Activated B cell treated with CpG ODN at 0.5 μM for 24 hours (primary cell): Measurements from ENCODE around the gene AGBL1. TPM values are rescaled to one million over a fixed set of nuclear protein-coding genes. Genes with fewer than 3 reads are reported as not detected.

Source experiments
- ATAC-seq: fragments of 200-7000 bp; cut with Tn5 transposase; one replicate; pipeline ENCODE4 v1.10.0; 2021; ENCODE audit warnings: low read depth, mild to moderate bottlenecking, moderate library complexity
- CTCF ChIA-PET: fragments of 350-600 bp; sonication (Branson Sonifier 250); formaldehyde crosslinking; loops from one replicate; lab custom pipeline; 2021; ENCODE audit warnings: antibody characterized with exemption; lab: Charles Lee
- POLR2A ChIA-PET: fragments of 350-600 bp; sonication (Branson Sonifier 250); formaldehyde crosslinking; loops from one replicate; lab custom pipeline; 2021; ENCODE audit warnings: antibody characterized with exemption; lab: Charles Lee
- DNase-seq: peaks from one replicate; pipeline ENCODE4 v3.0.0; 2022
- H3K27ac Mint-ChIP-seq: one replicate; pipeline ENCODE4 v1.8.0; 2020; ENCODE audit warnings: mixed read lengths
- H3K27me3 Mint-ChIP-seq: one replicate; pipeline ENCODE4 v1.8.0; 2021; ENCODE audit warnings: mixed read lengths
- H3K36me3 Mint-ChIP-seq: one replicate; pipeline ENCODE4 v1.8.0; 2021; ENCODE audit warnings: low read depth, mixed read lengths
- H3K4me1 Mint-ChIP-seq: one replicate; pipeline ENCODE4 v1.8.0; 2021; ENCODE audit warnings: mixed read lengths
- H3K4me3 Mint-ChIP-seq: one replicate; pipeline ENCODE4 v1.8.0; 2020; ENCODE audit warnings: mild to moderate bottlenecking, mixed read lengths
- H3K9me3 Mint-ChIP-seq: one replicate; pipeline ENCODE4 v1.8.0; 2020; ENCODE audit warnings: mixed read lengths
- intact Hi-C: fragments of 100-400 bp; cut with micrococcal nuclease; formaldehyde crosslinking; loops from one replicate; pipeline ENCODE4 v1.15.1; 2024
- total RNA-seq: library from RNA; stranded (reverse); gene quantifications from 2 replicates; pipeline ENCODE4 v1.2.3, GENCODE V29; 2022
- TF ChIP-seq, protein P1 (sequence below): fragments of 200-600 bp; IDR thresholded peaks from one replicate; pipeline ENCODE4 v1.8.0; 2022; ENCODE audit warnings: antibody characterized with exemption, mild to moderate bottlenecking

AGBL1 gene
- total RNA-seq, 1 donor from 2014 or later = not detected

DNA sequence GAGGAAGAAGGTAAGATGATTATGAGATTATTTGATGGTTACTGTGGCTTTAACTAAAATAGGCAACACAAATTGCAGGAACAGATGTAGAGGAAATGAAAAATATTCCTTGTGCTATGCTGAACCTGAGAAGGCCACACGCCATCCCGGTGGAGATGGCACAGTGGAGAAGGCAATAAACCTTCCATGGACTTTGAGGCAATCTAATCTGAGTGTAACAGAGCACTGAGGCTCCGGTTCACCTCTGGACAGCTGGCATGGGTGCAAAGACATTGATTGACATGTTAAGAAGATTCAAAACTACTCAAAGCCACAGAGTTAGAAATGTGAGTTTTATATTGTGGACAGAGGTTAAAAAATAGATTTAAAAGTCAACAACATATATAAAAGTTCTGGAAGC is 535.7 kb downstream of the AGBL1 start:
- POLR2A ChIA-PET = no interaction called here
- ATAC-seq (no peak), DNase-seq (no peak)
- intact Hi-C loops = no loop called here
- CTCF ChIA-PET = no interaction called here
- Mint-ChIP-seq H3K9me3 (peaks cover 5% of the 10 kb centered on the region), H3K4me3 (no peak overlapping the region), H3K27ac (no peak overlapping the region), H3K36me3 (no peaks in the 10 kb centered on the region), H3K27me3 (no peaks in the 10 kb centered on the region), H3K4me1 (no peaks in the 10 kb centered on the region)
- TF ChIP-seq, protein P1, sequence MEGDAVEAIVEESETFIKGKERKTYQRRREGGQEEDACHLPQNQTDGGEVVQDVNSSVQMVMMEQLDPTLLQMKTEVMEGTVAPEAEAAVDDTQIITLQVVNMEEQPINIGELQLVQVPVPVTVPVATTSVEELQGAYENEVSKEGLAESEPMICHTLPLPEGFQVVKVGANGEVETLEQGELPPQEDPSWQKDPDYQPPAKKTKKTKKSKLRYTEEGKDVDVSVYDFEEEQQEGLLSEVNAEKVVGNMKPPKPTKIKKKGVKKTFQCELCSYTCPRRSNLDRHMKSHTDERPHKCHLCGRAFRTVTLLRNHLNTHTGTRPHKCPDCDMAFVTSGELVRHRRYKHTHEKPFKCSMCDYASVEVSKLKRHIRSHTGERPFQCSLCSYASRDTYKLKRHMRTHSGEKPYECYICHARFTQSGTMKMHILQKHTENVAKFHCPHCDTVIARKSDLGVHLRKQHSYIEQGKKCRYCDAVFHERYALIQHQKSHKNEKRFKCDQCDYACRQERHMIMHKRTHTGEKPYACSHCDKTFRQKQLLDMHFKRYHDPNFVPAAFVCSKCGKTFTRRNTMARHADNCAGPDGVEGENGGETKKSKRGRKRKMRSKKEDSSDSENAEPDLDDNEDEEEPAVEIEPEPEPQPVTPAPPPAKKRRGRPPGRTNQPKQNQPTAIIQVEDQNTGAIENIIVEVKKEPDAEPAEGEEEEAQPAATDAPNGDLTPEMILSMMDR = no peak

DNA sequence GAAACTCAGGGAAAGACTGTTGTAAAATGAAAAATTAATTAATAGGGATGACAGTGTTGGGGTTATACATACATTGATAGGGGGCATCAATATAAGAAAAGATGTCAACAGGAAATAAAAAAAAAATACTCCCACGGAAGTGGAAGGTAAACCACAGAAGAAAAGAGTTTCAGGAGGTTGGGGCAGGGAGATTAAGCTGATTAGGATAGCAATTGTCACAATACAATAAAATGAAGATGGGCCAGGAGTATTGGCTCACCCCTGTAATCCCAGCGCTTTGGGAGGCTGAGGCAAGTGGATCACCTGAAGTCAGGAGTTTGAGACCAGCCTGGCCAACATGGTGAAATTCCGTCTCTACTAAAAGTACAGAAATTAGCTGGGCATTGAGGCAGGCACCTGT is 536.1 kb downstream of the AGBL1 start:
- no peak for DNase-seq
- TF ChIP-seq, protein P1 = no peak
- intact Hi-C loops = no loop called here
- Mint-ChIP-seq H3K4me3 (no peak overlapping the region), H3K27me3 (no peaks in the 10 kb centered on the region), H3K4me1 (no peaks in the 10 kb centered on the region), H3K27ac (no peak overlapping the region), H3K36me3 (no peaks in the 10 kb centered on the region), H3K9me3 (peaks cover 5% of the 10 kb centered on the region)
- CTCF ChIA-PET = no interaction called here
- ATAC-seq = no peak
- POLR2A ChIA-PET = no interaction called here

DNA sequence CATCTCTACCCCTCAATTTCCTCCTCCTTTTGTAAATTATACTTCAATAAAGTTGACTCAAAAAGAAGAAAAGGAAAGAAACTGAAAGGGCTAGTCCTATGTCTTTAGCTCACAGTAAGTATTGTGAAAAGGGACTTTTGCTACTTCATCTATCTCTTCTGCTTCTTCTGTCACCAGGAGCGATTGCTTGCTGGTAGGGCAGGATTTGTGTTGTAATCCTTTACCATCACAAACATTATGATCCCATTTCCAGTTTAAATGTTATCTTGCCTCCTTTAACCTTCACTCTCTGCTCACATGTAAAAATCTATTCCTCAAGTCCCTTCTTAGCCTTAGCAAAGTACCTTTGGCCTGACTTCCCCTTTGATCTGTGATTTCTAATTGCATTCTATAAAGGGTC is 537.1 kb downstream of the AGBL1 start:
- Mint-ChIP-seq H3K4me1 (no peaks in the 10 kb centered on the region), H3K27me3 (no peaks in the 10 kb centered on the region), H3K27ac (no peak overlapping the region), H3K4me3 (no peak overlapping the region), H3K9me3 (peaks cover 5% of the 10 kb centered on the region), H3K36me3 (no peaks in the 10 kb centered on the region)
- intact Hi-C loops = no loop called here
- ChIA-PET POLR2A (no interaction called here), CTCF (no interaction called here)
- DNase-seq = no peak
- no peak for ATAC-seq
- TF ChIP-seq, protein P1 = no peak

DNA sequence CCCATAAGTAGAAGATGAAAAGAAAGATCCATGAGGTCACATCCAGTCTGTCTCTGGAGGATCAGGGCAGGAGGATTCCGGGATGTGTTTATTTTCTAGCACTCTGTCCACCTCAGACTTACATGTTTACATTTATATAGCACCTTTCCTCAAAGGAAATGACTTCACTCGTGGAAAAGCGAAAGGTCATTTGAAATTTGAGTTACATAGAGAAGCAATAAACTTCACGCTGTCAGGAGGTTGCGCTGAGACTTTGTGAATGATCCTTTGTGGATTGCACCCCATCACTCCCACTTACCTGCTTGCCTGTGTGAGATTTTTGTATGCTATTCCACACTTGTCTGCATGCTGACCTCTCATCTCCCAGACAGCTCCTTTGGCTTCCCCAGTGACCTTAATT is 540.5 kb downstream of the AGBL1 start:
- Mint-ChIP-seq H3K4me3 (no peak overlapping the region), H3K4me1 (no peaks in the 10 kb centered on the region)
- POLR2A ChIA-PET = no interaction called here

DNA sequence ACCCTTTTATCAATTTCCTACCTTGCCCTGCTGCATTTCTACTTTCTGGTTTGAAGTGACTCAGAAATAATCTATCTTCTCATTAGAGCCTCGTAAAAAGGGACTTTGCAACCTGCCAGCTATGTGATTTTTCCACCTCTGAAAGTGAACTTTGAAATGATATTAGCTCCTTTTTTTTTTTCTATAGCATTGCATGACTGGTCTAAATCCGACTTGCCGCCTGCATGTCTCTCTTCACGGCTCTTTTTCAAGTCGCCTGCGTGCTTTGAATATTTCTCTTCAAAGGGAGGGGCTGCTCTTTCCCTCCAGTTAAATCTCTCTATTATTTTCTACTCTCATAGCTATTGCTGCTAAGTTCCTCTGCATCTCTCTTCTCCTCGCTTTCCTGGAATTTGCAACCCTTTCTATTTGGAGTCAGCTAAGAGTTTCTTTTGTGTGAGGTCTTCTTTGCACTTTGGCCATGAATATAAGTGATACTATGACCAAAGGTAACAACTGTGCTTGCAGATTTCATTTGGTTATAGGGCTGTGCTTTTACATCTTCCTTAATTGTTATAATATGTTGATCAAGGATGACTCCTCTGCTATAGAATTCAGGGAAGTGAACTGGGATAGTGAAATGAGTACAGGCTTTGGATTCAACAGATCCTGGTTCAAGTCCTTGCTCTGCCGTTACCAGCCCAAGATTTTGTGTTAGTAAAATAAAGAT is 541.1 kb downstream of the AGBL1 start:
- no peaks in the 10 kb centered on the region for H3K4me1 Mint-ChIP-seq
- DNase-seq = no peak
- ChIA-PET CTCF (no interaction called here), POLR2A (no interaction called here)
- intact Hi-C loops = no loop called here
- no peaks in the 10 kb centered on the region for H3K27me3 Mint-ChIP-seq
- peaks cover under 1% of the 10 kb centered on the region for H3K9me3 Mint-ChIP-seq
- H3K4me3 Mint-ChIP-seq = no peak overlapping the region
- no peaks in the 10 kb centered on the region for H3K36me3 Mint-ChIP-seq
- no peak for ATAC-seq
- TF ChIP-seq, protein P1 = no peak
- no peak overlapping the region for H3K27ac Mint-ChIP-seq

More for the DNA sequence above, 540.5 kb downstream of the AGBL1 start:
- Mint-ChIP-seq H3K36me3 (no peaks in the 10 kb centered on the region), H3K9me3 (peaks cover 4% of the 10 kb centered on the region), H3K27me3 (no peaks in the 10 kb centered on the region), H3K27ac (no peak overlapping the region)
- CTCF ChIA-PET = no interaction called here
- no peak for ATAC-seq
- TF ChIP-seq, protein P1 = no peak
- DNase-seq = no peak
- intact Hi-C loops = no loop called here
